HepG2 (cell line): ENCODE results near the gene MTHFSD. TPM values are rescaled to one million over a fixed set of nuclear protein-coding genes. Genes with fewer than 3 reads are reported as not detected.

Source experiments
- ATAC-seq: fragments of 200-7000 bp; cut with Tn5 transposase; 3 replicates; pipeline ENCODE4 v1.9.1; 2020; ENCODE audit warnings: mild to moderate bottlenecking, moderate library complexity
- BruUV-seq: library from RNA; stranded (reverse); fragments of 400-500 nt; replicated peaks from 2 replicates; lab custom pipeline; 2021; lab: Mats Ljungman, UMichigan
- CTCF ChIA-PET: fragments of 300-600 bp; formaldehyde crosslinking; extraction: SDS; loops from one replicate; lab custom pipeline; 2021; ENCODE audit warnings: low total read pairs, inconsistent platforms, low intra/inter-chr PET ratio; lab: Yijun Ruan, JAX
- POLR2A ChIA-PET: fragments of 350-600 bp; sonication (Branson Sonifier 250); formaldehyde crosslinking; loops from one replicate; lab custom pipeline; 2020; ENCODE audit warnings: antibody characterized with exemption, inconsistent platforms; lab: Yijun Ruan, JAX
- DNase-seq: peaks from one replicate; pipeline ENCODE4 v3.0.0-alpha.2; 2015; ENCODE audit warnings: low spot score
- FAIRE-seq: peaks from 3 replicates; lab custom pipeline; 2011; peaks lifted over from hg19 to GRCh38; lab: Jason Lieb, UNC
- H2AFZ ChIP-seq: one replicate; pipeline ENCODE4 v1.6.1; 2011; ENCODE audit warnings: low read length, inconsistent platforms
- H3K27ac ChIP-seq: fragments of 300-600 bp; 3 replicates; pipeline ENCODE4 v1.8.0; 2011; ENCODE audit warnings: mixed run types, mild to moderate bottlenecking, mixed read lengths, low read length, inconsistent platforms; ENCODE audit not compliant: insufficient read depth; ENCODE audit errors: extremely low read length
- H3K27me3 ChIP-seq, 2 experiments: fragments of 200-600 bp in 1 of 2; 2 replicates in 1 of 2; 3 replicates in 1 of 2; pipeline versions ENCODE4 v1.6.0 to v1.8.0; 2011; ENCODE audit warnings: low read length in 2 of 2, mild to moderate bottlenecking in 2 of 2, moderate library complexity in 2 of 2, inconsistent platforms in 1 of 2; ENCODE audit not compliant: insufficient read depth in 2 of 2, control insufficient read depth in 1 of 2
- H3K36me3 ChIP-seq, 2 experiments: fragments of 200-600 bp in 1 of 2; replicated peaks in 1 of 2; 2 replicates in 1 of 2; 3 replicates in 1 of 2; pipeline versions ENCODE4 v1.5.1 to v1.8.0; 2011; ENCODE audit warnings: low read length in 2 of 2, inconsistent platforms in 1 of 2; ENCODE audit not compliant: insufficient read depth in 2 of 2, control insufficient read depth in 1 of 2
- H3K4me1 ChIP-seq: 2 replicates; pipeline ENCODE4 v1.5.1; 2012; ENCODE audit warnings: low read length, inconsistent platforms; ENCODE audit not compliant: insufficient read depth
- H3K4me2 ChIP-seq: 2 replicates; pipeline ENCODE4 v1.6.0; 2011; ENCODE audit warnings: low read depth, low read length, inconsistent platforms
- H3K4me3 ChIP-seq, 3 experiments: fragments of 200-600 bp in 1 of 3; sonication (generic), shearing (Covaris generic) in 1 of 3; replicated peaks in 1 of 3; 2 replicates each; pipeline ENCODE4 v1.5.1; 2011 to 2016; ENCODE audit warnings: low read length in 3 of 3, inconsistent platforms in 2 of 3, low read depth in 2 of 3, mild to moderate bottlenecking in 2 of 3, control low read depth in 1 of 3, mixed read lengths in 1 of 3; ENCODE audit not compliant: insufficient read depth in 1 of 3
- H3K79me2 ChIP-seq: one replicate; pipeline ENCODE4 v1.6.1; 2011; ENCODE audit warnings: low read length, inconsistent platforms; ENCODE audit not compliant: insufficient read depth
- H3K9ac ChIP-seq: 2 replicates; pipeline ENCODE4 v1.6.0; 2011; ENCODE audit warnings: mild to moderate bottlenecking, low read depth, low read length, inconsistent platforms; ENCODE audit not compliant: insufficient read depth
- H3K9me3 ChIP-seq: 2 replicates; pipeline ENCODE4 v1.5.1; 2012; ENCODE audit warnings: mild to moderate bottlenecking, low read length
- H4K20me1 ChIP-seq: 2 replicates; pipeline ENCODE4 v1.6.0; 2011; ENCODE audit warnings: inconsistent platforms, mild to moderate bottlenecking, low read length, moderate library complexity; ENCODE audit not compliant: insufficient read depth
- ARID3A ChIP-seq: IDR thresholded peaks from 2 replicates; pipeline ENCODE4 v1.6.1; 2012; ENCODE audit warnings: low read depth, low read length, improper control_type of control experiment
- ELF1 ChIP-seq: sonication (generic); formaldehyde crosslinking; IDR thresholded peaks from 2 replicates; pipeline ENCODE4 v1.4.0; 2020; ENCODE audit warnings: missing genetic modification reagents
- FIP1L1 ChIP-seq: fragments of 200-400 bp; formaldehyde crosslinking; IDR thresholded peaks from 2 replicates; pipeline ENCODE4 v1.6.1; 2018; ENCODE audit warnings: low read depth, mild to moderate bottlenecking, low read length, moderate library complexity, borderline replicate concordance; ENCODE audit not compliant: insufficient read depth
- FOXO1 ChIP-seq: sonication (generic); formaldehyde crosslinking; IDR thresholded peaks from 2 replicates; pipeline ENCODE4 v1.4.0; 2020; ENCODE audit warnings: missing genetic modification reagents
- KAT7 ChIP-seq: IDR thresholded peaks from 2 replicates; pipeline ENCODE4 v1.6.1; 2018; ENCODE audit warnings: borderline replicate concordance, missing compliant biosample characterization
- REPIN1 ChIP-seq: sonication (generic); formaldehyde crosslinking; IDR thresholded peaks from 2 replicates; pipeline ENCODE4 v1.8.0; 2022; ENCODE audit warnings: missing genetic modification reagents, low read depth, mild to moderate bottlenecking, borderline replicate concordance
- SAFB2 ChIP-seq: sonication (generic); formaldehyde crosslinking; IDR thresholded peaks from 2 replicates; pipeline ENCODE4 v1.5.1; 2020; ENCODE audit warnings: missing genetic modification reagents, low read depth, mild to moderate bottlenecking, borderline replicate concordance
- STAT5B ChIP-seq: sonication (generic); formaldehyde crosslinking; IDR thresholded peaks from 2 replicates; pipeline ENCODE4 v1.4.0; 2020; ENCODE audit warnings: missing genetic modification reagents
- ZFP41 ChIP-seq: sonication (generic); formaldehyde crosslinking; IDR thresholded peaks from 2 replicates; pipeline ENCODE4 v1.4.0; 2020; ENCODE audit warnings: mild to moderate bottlenecking, missing genetic modification reagents, borderline replicate concordance
- ZNF253 ChIP-seq: sonication (generic); formaldehyde crosslinking; IDR thresholded peaks from 2 replicates; pipeline ENCODE4 v1.8.0; 2022; ENCODE audit warnings: mild to moderate bottlenecking, missing genetic modification reagents, borderline replicate concordance
- ZNF513 ChIP-seq: sonication (generic); formaldehyde crosslinking; conservative IDR thresholded peaks from 2 replicates; pipeline ENCODE4 v1.5.0; 2020; ENCODE audit warnings: missing genetic modification reagents
- ZNF562 ChIP-seq: sonication (generic); formaldehyde crosslinking; IDR thresholded peaks from 2 replicates; pipeline ENCODE4 v1.8.0; 2022; ENCODE audit warnings: missing genetic modification reagents, borderline replicate concordance
- WGBS: methylation state at CpG from one replicate; pipeline ENCODE4 v1.1.6; 2017; ENCODE audit warnings: low lambda C conversion rate; 5-methylcytosine and 5-hydroxymethylcytosine counted together
- in situ Hi-C: cut with HindIII; loops from 2 replicates; pipeline ENCODE4 v1.10.0; 2017; ENCODE audit warnings: low pct_unique_long_range_greater_than_20kb; ENCODE audit not compliant: extremely low pct_ligation_motif_present
- intact Hi-C: fragments of 100-400 bp; cut with micrococcal nuclease; formaldehyde crosslinking; loops from one replicate; pipeline ENCODE4 v1.10.0; 2022; ENCODE audit not compliant: unreplicated experiment
- polyA plus RNA-seq, 8 experiments: library from polyadenylated mRNA; depleted of rRNA in 3 of 8; stranded (reverse) in 7 of 8; unstranded in 1 of 8; fragments of >200 nt; fragmentation: Illumina TruSeq in 4 of 8; extraction: Trizol in 4 of 8; gene quantifications; 2 replicates each; pipeline versions ENCODE4 v1.2.1 to v1.2.3, GENCODE V29; 2011 to 2016; ENCODE audit warnings: low read depth in 4 of 8, missing spikeins in 1 of 8, mixed read lengths in 1 of 8; ENCODE audit not compliant: insufficient read depth in 1 of 8
- total RNA-seq, 5 experiments: library from RNA; depleted of rRNA; stranded (reverse); fragments of >200 nt; fragmentation: Illumina TruSeq; extraction: Trizol; gene quantifications; 2 replicates each; pipeline ENCODE4 v1.2.3, GENCODE V29; 2016; ENCODE audit warnings: low read depth in 1 of 5
- TF ChIP-seq, protein P1 (sequence below): sonication (generic); formaldehyde crosslinking; IDR thresholded peaks from 2 replicates; pipeline ENCODE4 v1.8.0; 2022; ENCODE audit warnings: mild to moderate bottlenecking, missing genetic modification reagents, moderate library complexity

The MTHFSD gene
- total and polyA plus RNA-seq, 2 of the 13 experiments (the other 11 are each of a cell fraction or from before 2014, with no cell fraction given), result 14.2 to 16.3 TPM

DNA sequence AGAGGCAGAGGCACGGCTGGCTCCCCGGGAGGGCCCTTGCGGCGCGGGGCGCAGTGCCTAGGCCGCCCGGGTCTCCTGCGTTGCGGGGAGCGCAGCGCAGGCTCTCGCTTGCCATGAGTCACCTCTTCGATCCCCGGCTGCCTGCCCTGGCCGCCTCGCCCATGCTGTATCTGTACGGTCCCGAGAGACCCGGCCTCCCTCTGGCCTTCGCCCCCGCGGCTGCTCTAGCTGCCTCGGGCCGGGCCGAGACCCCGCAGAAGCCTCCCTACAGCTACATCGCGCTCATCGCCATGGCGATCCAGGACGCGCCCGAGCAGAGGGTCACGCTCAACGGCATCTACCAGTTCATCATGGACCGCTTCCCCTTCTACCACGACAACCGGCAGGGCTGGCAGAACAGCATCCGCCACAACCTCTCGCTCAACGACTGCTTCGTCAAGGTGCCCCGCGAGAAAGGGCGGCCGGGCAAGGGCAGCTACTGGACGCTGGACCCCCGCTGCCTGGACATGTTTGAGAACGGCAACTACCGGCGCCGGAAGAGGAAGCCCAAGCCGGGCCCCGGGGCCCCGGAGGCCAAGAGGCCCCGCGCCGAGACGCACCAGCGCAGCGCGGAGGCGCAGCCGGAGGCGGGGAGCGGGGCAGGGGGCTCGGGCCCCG, 23.7 kb upstream of the MTHFSD start:
- no peak for TF ChIP-seq ELF1 (CRISPR knock-in tag)
- TF ChIP-seq, protein P1, sequence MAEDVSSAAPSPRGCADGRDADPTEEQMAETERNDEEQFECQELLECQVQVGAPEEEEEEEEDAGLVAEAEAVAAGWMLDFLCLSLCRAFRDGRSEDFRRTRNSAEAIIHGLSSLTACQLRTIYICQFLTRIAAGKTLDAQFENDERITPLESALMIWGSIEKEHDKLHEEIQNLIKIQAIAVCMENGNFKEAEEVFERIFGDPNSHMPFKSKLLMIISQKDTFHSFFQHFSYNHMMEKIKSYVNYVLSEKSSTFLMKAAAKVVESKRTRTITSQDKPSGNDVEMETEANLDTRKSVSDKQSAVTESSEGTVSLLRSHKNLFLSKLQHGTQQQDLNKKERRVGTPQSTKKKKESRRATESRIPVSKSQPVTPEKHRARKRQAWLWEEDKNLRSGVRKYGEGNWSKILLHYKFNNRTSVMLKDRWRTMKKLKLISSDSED (CRISPR knock-in tag), result no peak
- no peak for TF ChIP-seq REPIN1
- no peak for TF ChIP-seq ZFP41
- TF ChIP-seq ZNF253 (CRISPR knock-in tag), result no peak
- TF ChIP-seq ARID3A, result no peak
- TF ChIP-seq KAT7 (CRISPR knock-in tag), result no peak
- no peak for TF ChIP-seq STAT5B (CRISPR knock-in tag)
- no peak for TF ChIP-seq SAFB2 (CRISPR knock-in tag)
- no peak for TF ChIP-seq ZNF562 (CRISPR knock-in tag)
- TF ChIP-seq FOXO1 (CRISPR knock-in tag), result no peak
- no peak for TF ChIP-seq ZNF513 (CRISPR knock-in tag)
- no peak for TF ChIP-seq FIP1L1
- H3K27me3 ChIP-seq, result peaks cover 6 to 86% of the 10 kb centered on the region in 2 experiments
- H3K4me3 ChIP-seq, result no peak overlapping the region
- in situ Hi-C loops, result no loop called here
- no peak overlapping the region for H3K27ac ChIP-seq
- FAIRE-seq, result no peak
- CTCF ChIA-PET, result no interaction called here
- H3K79me2 ChIP-seq, result no peaks in the 10 kb centered on the region
- no peak overlapping the region for H3K4me2 ChIP-seq
- peaks cover 3% of the 10 kb centered on the region; the same call in 1 of the 2 replicates for H4K20me1 ChIP-seq
- BruUV-seq, result no TSS peak
- POLR2A ChIA-PET, result no interaction called here
- no peak overlapping the region for H2AFZ ChIP-seq
- DNase-seq, result no peak
- peaks cover 9% of the 10 kb centered on the region for H3K4me1 ChIP-seq
- no peak for ATAC-seq
- H3K9ac ChIP-seq, result no peak overlapping the region
- H3K36me3 ChIP-seq, result no peaks in the 10 kb centered on the region
- 53% methylated on average over 55 of the region's 69 CpGs for WGBS
- no peaks in the 10 kb centered on the region for H3K9me3 ChIP-seq
- intact Hi-C loops, result no loop called here
